Neural crest cell (in vitro differentiated cells): ENCODE data around the gene ZBTB48. TPM values are rescaled to one million over a fixed set of nuclear protein-coding genes. Genes with fewer than 3 reads are reported as not detected.

Source experiments
- DNase-seq: peaks from one replicate; pipeline ENCODE4 v3.0.0; 2021; ENCODE audit warnings: low read depth, mixed read lengths, low spot score
- H3K27ac Mint-ChIP-seq: one replicate; pipeline ENCODE4 v1.8.0; 2021; ENCODE audit warnings: mild to moderate bottlenecking, mixed read lengths; ENCODE audit not compliant: unreplicated experiment
- H3K27me3 Mint-ChIP-seq: 2 replicates; pipeline ENCODE4 v1.8.0; 2021; ENCODE audit warnings: low read depth, mild to moderate bottlenecking, mixed read lengths
- H3K36me3 Mint-ChIP-seq: 2 replicates; pipeline ENCODE4 v1.8.0; 2021; ENCODE audit warnings: low read depth, mild to moderate bottlenecking, mixed read lengths
- H3K4me1 Mint-ChIP-seq: 2 replicates; pipeline ENCODE4 v1.8.0; 2021; ENCODE audit warnings: mixed read lengths
- H3K4me3 Mint-ChIP-seq: one replicate; pipeline ENCODE4 v1.8.0; 2021; ENCODE audit warnings: mild to moderate bottlenecking, mixed read lengths
- H3K9me3 Mint-ChIP-seq: 2 replicates; pipeline ENCODE4 v1.8.0; 2021; ENCODE audit warnings: mixed read lengths
- CTCF ChIP-seq: fragments of 200-600 bp; sonication (generic); conservative IDR thresholded peaks from 2 replicates; pipeline ENCODE4 v1.5.0; 2021; ENCODE audit warnings: antibody characterized with exemption, mild to moderate bottlenecking
- total RNA-seq: library from RNA; stranded (reverse); gene quantifications from 2 replicates; pipeline ENCODE4 v1.2.1, GENCODE V29; 2021

Gene ZBTB48
- total RNA-seq, 1 donor from 2014 or later, result 41.0 TPM

- DNase-seq, result peak; percentile 39
- H3K36me3 Mint-ChIP-seq, result no peaks in the 10 kb centered on the region
These were observed 34.5 kb downstream of the ZBTB48 start for GRCh38 chr1:6614019-6614928.

GRCh38 chr1:6614929-6615785 is 35.4 kb downstream of the ZBTB48 start:
- H3K4me1 Mint-ChIP-seq, result peaks cover 30% of the 10 kb centered on the region
- no peak for TF ChIP-seq CTCF
- peaks cover 2% of the 10 kb centered on the region for H3K36me3 Mint-ChIP-seq
- no peaks in the 10 kb centered on the region for H3K9me3 Mint-ChIP-seq
- no peak for DNase-seq
- no peak overlapping the region for H3K27ac Mint-ChIP-seq
- H3K4me3 Mint-ChIP-seq, result peak overlapping the region; percentile 83
- no peaks in the 10 kb centered on the region for H3K27me3 Mint-ChIP-seq

More at GRCh38 chr1:6614019-6614928, 34.5 kb downstream of the ZBTB48 start:
- no peaks in the 10 kb centered on the region for H3K9me3 Mint-ChIP-seq
- H3K27me3 Mint-ChIP-seq, result no peaks in the 10 kb centered on the region
- H3K4me1 Mint-ChIP-seq, result peaks cover 35% of the 10 kb centered on the region
- H3K27ac Mint-ChIP-seq, result no peak overlapping the region
- TF ChIP-seq CTCF, result no peak
- H3K4me3 Mint-ChIP-seq, result peak overlapping the region; percentile 74

- Mint-ChIP-seq H3K36me3 (peaks cover 7% of the 10 kb centered on the region), H3K27me3 (no peaks in the 10 kb centered on the region), H3K9me3 (no peaks in the 10 kb centered on the region), H3K4me3 (peak overlapping the region; percentile 25), H3K4me1 (peaks cover 20% of the 10 kb centered on the region), H3K27ac (no peak overlapping the region)
- TF ChIP-seq CTCF, result no peak
- no peak for DNase-seq
These were observed 39.3 kb downstream of the ZBTB48 start for GRCh38 chr1:6619045-6619444.

- DNase-seq, result no peak
- Mint-ChIP-seq H3K9me3 (no peaks in the 10 kb centered on the region), H3K27me3 (no peaks in the 10 kb centered on the region), H3K27ac (peak overlapping the region; percentile 35), H3K4me3 (peak overlapping the region; percentile 92), H3K4me1 (peaks cover 28% of the 10 kb centered on the region), H3K36me3 (peaks cover 7% of the 10 kb centered on the region)
- TF ChIP-seq CTCF, result no peak
These were observed 41.9 kb downstream of the ZBTB48 start for GRCh38 chr1:6621429-6622391.
